Measurements from ENCODE around the gene LMAN2L. TPM values are rescaled to one million over a fixed set of nuclear protein-coding genes. Genes with fewer than 3 reads are reported as not detected.

The LMAN2L gene
- total and polyA plus RNA-seq, 2 of the 8 experiments (the other 6 are each of a cell fraction or from before 2014, with no cell fraction given): 14.3 to 17.6 TPM

DNA sequence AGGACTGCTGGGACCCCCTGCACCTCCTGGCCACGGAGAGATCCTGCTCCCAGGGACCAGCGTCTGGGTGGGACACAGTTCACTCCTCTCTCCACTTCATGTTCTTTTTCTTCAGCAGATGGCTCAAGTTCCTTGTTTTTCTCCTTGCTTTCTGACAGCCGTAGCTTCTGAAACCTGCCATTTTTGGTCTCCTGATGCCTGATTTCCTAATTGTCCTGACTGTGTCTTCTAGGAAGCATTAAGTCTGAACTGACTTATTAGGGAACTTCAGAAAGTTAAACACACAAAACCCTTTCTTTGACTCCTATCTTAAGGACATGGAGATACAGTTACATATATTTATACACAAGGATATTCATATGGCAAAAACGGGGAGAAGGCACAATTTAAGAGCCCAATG lies 43.5 kb upstream of the LMAN2L start:
- no peak overlapping the region for H3K23ac ChIP-seq (ENCODE audit: insufficient read length)
- POLR2A ChIA-PET (ENCODE audit: partially characterized antibody): interaction anchor here (1.5 kb wide), 1 partner anchor 16 kb away, joined by 3 read pairs; no protein-coding TSS in a partner anchor
- no peak for FAIRE-seq

More for the DNA sequence above, 43.5 kb upstream of the LMAN2L start:
- Histone ChIP-seq H3K18ac (ENCODE audit: extremely low read depth, low read length) (no peak overlapping the region), H2BK120ac (replicated peaks; ENCODE audit: low read depth, low read length) (no peak overlapping the region), H2BK5ac (ENCODE audit: low read depth, low read length) (no peak overlapping the region), H3K9ac (replicated peaks in 1 of 4; ENCODE audit: extremely low read depth in 1 of 4, low read depth in 3 of 4, low read length in 3 of 4) (no peak overlapping the region), H3K4me2 (ENCODE audit: insufficient read depth in 1 of 2, low read depth in 2 of 2, low read length in 2 of 2) (no peak overlapping the region), H4K5ac (ENCODE audit: insufficient read length, low read depth, low read length) (no peak overlapping the region), H4K20me1 (replicated peaks in 1 of 2; ENCODE audit: control insufficient read depth in 1 of 2, insufficient read depth in 2 of 2, low read length in 2 of 2) (peaks cover 0 to 3% of the 10 kb centered on the region in 2 experiments), H3K14ac (ENCODE audit: insufficient read length) (no peak overlapping the region), H3K36me3 (ENCODE audit: control insufficient read depth in 2 of 4, insufficient read depth in 4 of 4, low read length in 3 of 4) (no peaks in the 10 kb centered on the region), H3K4ac (replicated peaks; ENCODE audit: insufficient read length, low read depth, low read length) (no peak overlapping the region), H3K4me1 (replicated peaks in 1 of 4; ENCODE audit: control insufficient read depth in 3 of 4, insufficient read depth in 4 of 4, low read length in 3 of 4) (no peaks in the 10 kb centered on the region), H3K79me2 (ENCODE audit: control insufficient read depth in 1 of 2, insufficient read depth in 2 of 2, low read length in 2 of 2) (no peaks in the 10 kb centered on the region), H2AK5ac (ENCODE audit: low read depth, low read length) (no peak overlapping the region), H3K79me1 (ENCODE audit: low read depth, low read length) (no peaks in the 10 kb centered on the region), H3K9me3 (ENCODE audit: insufficient read depth in 2 of 2, low read depth in 1 of 2, low read length in 1 of 2) (no peaks in the 10 kb centered on the region), H3K23me2 (ENCODE audit: low read depth, low read length) (no peaks in the 10 kb centered on the region), H2BK12ac (ENCODE audit: low read depth, low read length) (no peak overlapping the region), H3K27ac (ENCODE audit: low read depth, low read length) (no peak overlapping the region), H4K91ac (replicated peaks; ENCODE audit: insufficient read length, low read length) (no peak overlapping the region), H3K56ac (replicated peaks; ENCODE audit: insufficient read length, low read depth, low read length) (no peak overlapping the region), H4K8ac (ENCODE audit: extremely low read depth, insufficient read depth, low read length) (0 out of 2 replicates have a peak overlapping the region, but pooled peaks have one; percentile 62), H3K4me3 (ENCODE audit: extremely low read depth in 1 of 4, insufficient read depth in 2 of 4, low read depth in 3 of 4, low read length in 4 of 4) (no peak overlapping the region), H2BK15ac (ENCODE audit: low read length) (no peak overlapping the region), H2BK20ac (ENCODE audit: low read length) (no peak overlapping the region), H3K27me3 (replicated peaks in 1 of 4; ENCODE audit: control insufficient read depth in 3 of 4, extremely low read depth in 1 of 4, insufficient read depth in 3 of 4, low read length in 3 of 4) (no peaks in the 10 kb centered on the region; a peak in 1 of 7 replicates), H2AFZ (ENCODE audit: low read length) (no peak overlapping the region)
- 86% methylated on average over 4 of the region's 4 CpGs; no CpG with 5 or more reads in 1 of the 2 experiments for WGBS, 2 experiments (ENCODE audit: extremely low coverage in 1 of 2, insufficient coverage in 1 of 2, insufficient read length in 1 of 2, insufficient replicate concordance in 2 of 2, low coverage in 1 of 2, low lambda C conversion rate in 2 of 2, missing lambda C conversion rate in 1 of 2)
- no peak for TF ChIP-seq CREB1 (IDR thresholded peaks at IDR 0.05)
- TF ChIP-seq TCF12 (IDR thresholded peaks at IDR 0.05; ENCODE audit: low read depth, low read length): no peak
- CTCF ChIA-PET (ENCODE audit: partially characterized antibody): interaction anchor here (0.8 to 1.3 kb wide), 4 partner anchors 9 to 20 kb away, joined by 3 to 5 read pairs (median 4); no protein-coding TSS in a partner anchor
- DNase-seq (ENCODE audit: low read depth in 1 of 2, low spot score in 2 of 2): no peak

Data from H1 (cell line).